Activated naive CD8-positive, alpha-beta T cell treated with anti-CD3 and anti-CD28 coated beads, Interleukin-2, amount 50 U/mL, for 16 hours (primary cell): Measurements from ENCODE around the gene DAPK1.

Experiments used
- DNase-seq: peaks from one replicate; pipeline ENCODE4 v3.0.0-alpha.2; 2020; ENCODE audit warnings: low read depth, low spot score

The DAPK1 gene

DNA sequence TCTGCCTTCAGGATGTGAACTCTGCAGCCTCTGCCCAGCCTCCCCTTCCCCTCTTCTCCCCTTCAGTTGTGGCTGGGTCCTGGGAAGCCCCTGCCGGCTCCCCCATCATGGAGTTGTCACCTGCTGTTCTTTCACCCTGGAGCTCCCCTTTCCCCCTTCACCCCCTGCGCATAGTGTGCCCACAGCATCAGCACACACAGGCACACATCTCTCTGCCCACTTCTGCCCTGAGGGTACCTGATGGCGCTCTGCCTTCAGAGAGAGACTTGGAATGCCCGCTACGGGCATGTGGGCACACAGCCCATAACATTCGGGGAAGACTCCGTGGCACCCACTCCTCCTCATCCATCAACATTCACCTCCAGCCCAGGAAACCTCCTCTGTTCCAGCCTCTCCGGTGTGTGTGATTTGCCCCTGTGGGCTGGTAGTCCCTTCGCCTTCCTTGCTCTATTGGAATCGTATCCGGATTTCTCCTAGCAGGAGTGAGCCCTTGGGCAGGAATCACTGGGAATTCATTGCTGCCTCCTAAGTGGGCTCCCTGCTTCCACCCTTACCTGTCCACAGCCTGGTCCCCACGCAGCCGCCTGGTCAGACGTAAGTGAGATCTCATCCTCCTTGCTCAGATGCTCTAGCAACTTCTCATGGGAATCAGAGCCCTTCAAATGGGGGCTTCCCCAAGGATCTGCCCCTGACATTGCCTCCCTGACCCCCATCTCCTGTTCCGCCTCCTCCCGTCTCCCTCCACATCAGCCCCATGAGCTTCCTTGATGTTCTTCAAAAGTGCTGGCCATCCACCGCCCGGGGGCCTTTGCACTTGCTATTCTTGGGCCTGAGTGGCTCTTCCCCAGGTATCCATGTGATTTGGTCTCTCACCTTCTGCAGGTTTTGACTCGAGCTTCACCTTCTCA lies 166.7 kb downstream of the DAPK1 start:
- no peak for DNase-seq

- DNase-seq = no peak
Observed at GRCh38 chr9:87665505-87665904, 167.8 kb downstream of the DAPK1 start.

DNA sequence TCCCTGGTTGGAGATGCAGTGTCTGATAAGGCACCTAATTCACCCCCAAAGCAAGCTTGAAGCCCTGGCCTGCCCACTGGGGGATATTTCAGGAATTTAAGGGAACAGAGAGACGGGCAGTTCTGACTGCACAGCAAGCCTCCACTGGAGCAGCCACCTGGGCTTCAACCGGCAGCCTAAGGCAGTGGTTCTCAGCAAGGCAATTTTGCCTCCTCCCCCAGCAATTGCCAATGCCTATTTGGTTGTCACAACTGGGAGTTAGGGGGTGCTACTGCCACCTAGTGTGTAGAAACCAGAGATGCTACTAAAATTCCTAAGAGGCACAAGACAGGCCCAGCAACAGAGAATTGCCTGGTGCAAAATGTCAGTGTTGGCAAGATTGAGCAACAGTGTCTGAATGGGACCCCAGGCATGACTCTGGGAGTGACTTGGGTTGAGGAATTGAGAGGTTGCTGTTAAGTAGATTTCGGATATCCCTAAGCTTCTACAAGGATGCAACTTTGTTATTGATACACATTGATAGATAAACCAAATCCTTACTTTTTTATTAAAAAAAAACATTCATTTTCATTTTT lies 169.6 kb downstream of the DAPK1 start:
- no peak for DNase-seq

DNA sequence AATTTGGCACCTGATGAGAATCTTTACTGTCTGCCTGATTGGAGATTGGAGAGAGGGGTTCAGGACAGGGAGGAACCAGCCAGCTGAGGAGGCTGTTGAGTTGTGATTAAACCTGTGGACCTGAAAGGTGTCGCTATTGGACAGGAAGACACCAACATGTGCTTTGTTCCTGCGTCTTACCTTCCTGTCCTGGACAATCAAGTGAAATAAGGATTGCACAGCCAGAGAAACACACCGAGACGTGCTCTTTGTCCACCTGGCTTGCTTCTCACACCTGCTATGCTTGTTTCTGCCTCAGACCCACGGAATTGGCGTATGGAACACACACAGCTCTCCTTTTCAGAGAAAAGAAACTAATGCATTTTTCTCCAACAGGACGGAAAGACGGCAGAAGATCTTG lies 170.6 kb downstream of the DAPK1 start:
- no peak for DNase-seq

DNA sequence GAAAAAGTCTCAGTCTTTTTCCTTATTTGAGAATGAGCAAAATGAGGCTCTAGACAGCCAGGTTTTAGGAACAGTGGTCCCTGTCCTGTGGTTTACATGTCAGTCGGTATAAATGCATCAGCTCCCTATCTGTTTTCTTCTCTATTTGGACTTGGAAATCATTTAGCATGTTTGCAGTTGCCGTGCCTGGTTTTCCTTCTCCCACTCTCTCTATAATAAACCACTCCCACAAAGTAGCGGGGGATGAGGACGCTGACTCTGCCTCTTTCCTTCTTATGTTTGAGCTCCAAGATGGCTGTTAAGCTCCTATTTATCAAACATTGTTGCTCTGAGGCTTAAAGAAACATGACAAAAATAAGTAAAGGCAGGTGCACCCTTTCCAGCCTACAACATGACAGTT lies 171.1 kb downstream of the DAPK1 start:
- no peak for DNase-seq

DNA sequence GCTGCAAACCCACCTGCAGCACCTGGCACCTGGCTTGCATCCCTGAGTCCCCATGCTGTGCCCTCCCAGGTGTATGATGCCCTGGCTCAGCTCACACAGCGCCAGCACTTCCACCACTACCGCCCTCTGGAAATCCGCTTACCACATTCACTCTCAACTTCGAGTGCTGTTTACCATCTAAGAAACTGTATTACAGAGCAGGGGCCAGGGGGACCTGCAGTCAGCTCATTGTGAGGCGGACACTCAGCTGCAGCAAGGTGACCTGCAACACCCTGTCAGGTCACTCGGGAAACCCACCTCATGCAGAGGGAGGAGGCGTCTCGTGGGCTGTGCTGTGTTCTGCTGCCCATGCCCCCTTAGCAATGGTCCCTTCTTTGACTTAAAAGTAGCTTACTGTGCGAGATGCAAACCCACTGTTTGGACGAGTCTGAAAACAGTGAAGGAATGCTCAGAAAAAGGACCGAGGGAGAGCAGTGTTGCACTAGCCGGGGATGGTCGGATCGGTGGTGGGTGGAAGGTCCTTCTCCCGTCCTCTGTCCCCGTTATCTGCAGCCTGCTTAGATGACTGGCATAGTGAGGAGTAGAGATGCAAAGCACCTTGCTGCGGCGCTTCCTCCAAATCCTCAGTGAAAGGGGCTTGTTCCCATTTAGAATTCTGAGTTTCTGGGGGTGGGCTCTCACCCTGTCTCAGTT lies 173.1 kb downstream of the DAPK1 start:
- no peak for DNase-seq

GRCh38 chr9:87671478-87671877 lies 173.8 kb downstream of the DAPK1 start:
- no peak for DNase-seq

DNA sequence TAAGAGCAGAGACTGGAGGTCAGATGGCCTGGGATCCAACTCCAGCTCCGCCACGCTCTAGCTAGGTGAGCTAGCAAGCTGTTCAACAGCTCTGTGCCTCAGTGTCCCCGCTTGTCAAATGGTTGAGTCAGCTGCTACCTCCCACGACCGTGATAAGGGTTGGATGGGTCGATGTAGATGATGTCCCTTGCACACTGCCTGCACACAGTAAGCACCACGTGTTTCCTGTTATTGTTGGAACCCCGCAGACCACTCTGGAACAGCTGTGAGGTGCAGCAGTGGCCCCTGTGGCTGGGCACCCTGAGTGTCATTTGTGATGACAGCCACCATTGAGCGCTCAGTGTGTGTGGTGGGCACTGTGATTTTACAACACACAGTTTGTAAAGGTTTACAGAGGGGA lies 174.3 kb downstream of the DAPK1 start:
- DNase-seq = no peak

DNA sequence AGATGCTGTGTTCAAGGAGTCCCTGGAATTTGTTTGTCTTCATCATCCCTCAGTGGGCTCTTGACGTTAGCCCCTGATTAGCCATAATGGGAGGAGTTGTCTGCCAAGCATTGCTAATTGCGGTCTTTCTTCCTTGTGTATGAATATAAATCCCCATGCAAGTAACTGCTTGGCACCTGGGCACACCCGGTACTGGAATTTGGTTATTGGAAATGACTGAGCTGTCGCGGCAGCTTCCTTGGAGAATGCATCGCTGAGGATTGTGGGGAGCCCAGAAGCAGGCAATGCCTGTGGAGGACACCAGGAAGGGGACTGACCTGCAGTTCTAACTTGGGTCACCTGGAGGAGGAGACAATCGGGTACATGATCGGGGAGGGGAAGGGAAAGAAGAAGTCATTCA lies 174.9 kb downstream of the DAPK1 start:
- no peak for DNase-seq

- no peak for DNase-seq
Observed at GRCh38 chr9:87673446-87674120, 175.9 kb downstream of the DAPK1 start.

DNA sequence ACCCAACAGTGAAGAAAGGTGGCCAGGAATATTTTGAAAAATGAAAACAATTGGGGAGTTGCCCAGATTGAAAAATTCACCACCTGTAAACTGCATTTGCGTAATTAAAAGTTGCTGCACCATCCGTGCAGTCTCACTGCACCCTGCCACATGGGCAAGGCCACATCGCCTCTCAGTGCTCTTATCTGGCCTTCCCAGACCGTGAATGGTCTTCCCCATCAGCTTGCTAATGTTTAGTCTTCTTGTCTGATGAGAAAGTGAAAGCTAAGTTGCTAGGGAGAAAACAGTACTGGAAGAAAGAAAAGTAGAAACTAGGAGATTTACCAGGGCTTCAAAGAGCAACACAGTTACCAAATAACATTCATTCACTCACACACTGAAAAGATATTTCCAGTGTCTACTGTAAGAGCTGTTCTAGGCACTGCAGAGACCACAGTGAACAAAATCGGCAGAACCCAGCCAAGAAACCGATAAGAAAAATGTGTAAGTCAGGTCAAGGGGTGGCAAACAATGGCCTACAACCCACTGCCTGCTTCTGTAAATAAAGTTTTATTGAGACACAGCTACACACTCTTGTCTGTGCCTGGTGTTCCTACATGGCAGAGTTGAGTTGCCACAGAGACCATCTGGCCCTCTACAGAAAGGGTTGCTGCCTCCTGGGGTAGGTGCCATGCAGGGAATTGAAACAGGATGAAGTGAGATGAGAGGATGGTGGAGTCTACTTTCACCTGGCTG lies 177.1 kb downstream of the DAPK1 start:
- no peak for DNase-seq

DNA sequence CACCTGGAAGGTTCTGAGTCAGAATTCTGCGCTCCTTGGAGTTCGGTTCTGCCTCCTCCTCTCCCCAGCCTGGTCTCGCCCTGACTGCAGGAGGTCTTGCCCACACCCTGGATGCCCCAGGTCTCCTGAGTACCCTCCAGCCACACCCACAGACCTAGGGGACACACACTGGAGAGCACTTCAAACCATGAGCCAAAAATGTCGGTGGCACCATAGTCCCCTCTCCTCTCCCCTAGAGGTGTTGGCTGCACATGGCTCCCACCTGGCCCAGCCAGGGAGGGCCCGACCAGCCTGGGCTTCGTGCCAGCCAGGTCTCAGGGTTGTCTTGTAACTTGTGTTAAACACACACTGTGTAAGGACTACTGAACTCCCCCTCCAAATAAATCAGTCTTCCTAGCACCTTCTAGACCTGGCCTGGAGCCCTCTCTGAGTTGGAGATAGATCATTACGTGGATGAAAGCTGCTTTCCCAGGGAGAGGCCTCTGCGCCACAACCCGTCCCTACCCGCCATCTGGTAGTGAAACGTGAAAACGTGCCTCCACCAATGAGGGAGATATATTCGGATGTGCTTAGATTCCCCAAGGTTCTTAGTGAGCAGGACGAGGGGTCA lies 178.3 kb downstream of the DAPK1 start:
- DNase-seq = no peak

GRCh38 chr9:87676976-87677775 lies 179.5 kb downstream of the DAPK1 start:
- no peak for DNase-seq

- no peak for DNase-seq
Observed at GRCh38 chr9:87677776-87678587, 180.3 kb downstream of the DAPK1 start.

DNA sequence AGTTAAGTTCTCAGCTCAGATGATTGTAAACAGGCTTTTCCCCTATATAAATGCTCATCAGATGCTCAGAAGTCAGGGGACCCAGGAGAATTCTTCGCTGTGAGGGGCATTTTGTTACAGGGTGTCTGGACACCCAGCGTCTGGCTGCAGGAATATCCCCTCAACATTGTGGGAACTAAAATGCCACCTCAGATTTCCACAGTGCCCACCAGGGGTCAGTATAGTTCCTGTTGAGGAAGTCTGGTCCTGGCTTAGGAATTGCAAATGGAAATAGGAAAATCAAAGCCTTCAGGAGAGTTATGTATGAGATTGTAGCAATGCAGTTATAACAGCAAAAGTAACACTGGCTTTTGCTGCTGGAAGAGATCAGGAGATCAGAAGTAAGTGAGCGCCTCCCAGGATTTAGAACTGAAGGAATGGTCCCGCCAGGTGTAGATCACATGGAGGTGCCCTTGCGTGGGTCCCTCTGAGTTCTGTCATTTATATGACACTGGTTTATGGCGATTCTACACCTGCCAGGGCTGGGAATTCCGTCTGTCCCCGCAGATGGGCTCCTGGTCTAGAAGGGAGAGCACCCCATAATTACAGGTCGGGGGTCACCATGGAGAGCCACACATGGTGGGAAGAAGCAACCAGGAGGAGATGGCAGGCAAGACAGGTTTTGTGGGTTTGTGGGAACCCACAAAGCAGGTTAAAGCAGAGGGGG lies 181.1 kb downstream of the DAPK1 start:
- DNase-seq = no peak

GRCh38 chr9:87681271-87682061 lies 183.8 kb downstream of the DAPK1 start:
- no peak for DNase-seq

DNA sequence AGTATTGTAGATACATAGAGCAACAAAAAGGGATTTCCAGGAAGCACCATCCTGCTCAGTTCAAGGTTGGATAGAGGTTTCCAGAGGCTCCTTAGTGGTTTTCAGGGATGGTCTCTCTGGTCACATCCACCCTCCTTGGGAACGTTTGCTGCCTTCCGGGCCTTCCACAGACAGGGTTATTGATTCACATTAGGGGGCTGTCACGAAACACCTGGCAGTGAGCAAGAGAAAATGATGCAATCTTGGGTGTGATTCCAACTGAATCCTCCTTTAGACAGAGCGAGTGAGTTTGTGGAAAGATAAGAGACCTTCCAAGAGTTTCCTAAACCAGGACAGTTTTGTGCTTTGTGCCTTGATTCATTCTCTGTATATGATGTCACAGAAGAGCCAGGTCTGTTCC lies 184.4 kb downstream of the DAPK1 start:
- DNase-seq = no peak

DNA sequence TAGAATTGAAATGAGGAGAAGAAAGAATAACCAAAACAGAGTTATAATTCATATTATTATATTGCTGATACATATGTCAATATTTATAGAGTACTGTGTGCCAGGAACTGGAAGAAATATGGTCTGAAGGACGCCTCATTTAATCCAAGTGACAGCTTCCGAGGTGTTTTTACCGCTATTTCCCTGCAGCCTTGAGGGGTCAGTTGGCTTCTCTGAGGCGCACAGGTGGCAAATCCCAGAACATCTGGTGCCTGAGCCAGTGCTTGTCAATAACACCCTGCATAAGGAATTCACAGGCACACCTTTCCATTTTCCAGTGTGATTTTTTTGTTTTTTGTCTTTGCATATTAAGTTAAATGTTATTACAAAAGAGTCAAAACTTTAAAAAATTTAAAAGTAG lies 185.0 kb downstream of the DAPK1 start:
- no peak for DNase-seq
